ENCODE measurements around the gene RFX7. TPM values are rescaled to one million over a fixed set of nuclear protein-coding genes. Genes with fewer than 3 reads are reported as not detected.

The RFX7 gene
- total RNA-seq, 2 donors from 2014 or later, result 24.5 to 26.8 TPM

- ATAC-seq, result no peak
- DNase-seq, result no peak
- no peak overlapping the region for H3K27ac Mint-ChIP-seq
- peaks cover 3% of the 10 kb centered on the region for H3K9me3 ChIP-seq (ENCODE audit: control insufficient read depth, low read length, poor library complexity, severe bottlenecking)
- H3K36me3 Mint-ChIP-seq (ENCODE audit: low read depth), result peaks cover 7% of the 10 kb centered on the region
- no peak overlapping the region for H3K4me3 Mint-ChIP-seq
- no peaks in the 10 kb centered on the region for H3K4me1 Mint-ChIP-seq
- H3K27me3 Mint-ChIP-seq, result no peaks in the 10 kb centered on the region
Measured at GRCh38 chr15:56124391-56124790, 119.3 kb downstream of the RFX7 start.

- H3K9me3 ChIP-seq (ENCODE audit: control insufficient read depth, low read length, poor library complexity, severe bottlenecking), result no peaks in the 10 kb centered on the region
- H3K36me3 Mint-ChIP-seq (ENCODE audit: low read depth), result peaks cover 2% of the 10 kb centered on the region
- peak overlapping the region; percentile 16 for H3K27ac Mint-ChIP-seq
- DNase-seq (no peak), ATAC-seq (no peak)
- no peaks in the 10 kb centered on the region for H3K27me3 Mint-ChIP-seq
- H3K4me1 Mint-ChIP-seq, result peaks cover 12% of the 10 kb centered on the region
- H3K4me3 Mint-ChIP-seq, result no peak overlapping the region
Measured at GRCh38 chr15:56105855-56106254, 137.8 kb downstream of the RFX7 start.

- H3K27me3 Mint-ChIP-seq, result no peaks in the 10 kb centered on the region
- H3K27ac Mint-ChIP-seq, result no peak overlapping the region
- no peak for ATAC-seq
- no peaks in the 10 kb centered on the region for H3K9me3 ChIP-seq (ENCODE audit: control insufficient read depth, low read length, poor library complexity, severe bottlenecking)
- no peak overlapping the region for H3K4me3 Mint-ChIP-seq
- peaks cover 5% of the 10 kb centered on the region for H3K4me1 Mint-ChIP-seq
- no peak for DNase-seq
- peaks cover 2% of the 10 kb centered on the region for H3K36me3 Mint-ChIP-seq (ENCODE audit: low read depth)
Measured at GRCh38 chr15:56102441-56102840, 141.2 kb downstream of the RFX7 start.

GRCh38 chr15:56099311-56099710 is 144.4 kb downstream of the RFX7 start:
- no peak overlapping the region for H3K27ac Mint-ChIP-seq
- no peak overlapping the region for H3K4me3 Mint-ChIP-seq
- H3K4me1 Mint-ChIP-seq, result no peaks in the 10 kb centered on the region
- H3K27me3 Mint-ChIP-seq, result no peaks in the 10 kb centered on the region
- peaks cover 8% of the 10 kb centered on the region for H3K36me3 Mint-ChIP-seq (ENCODE audit: low read depth)
- DNase-seq (no peak), ATAC-seq (no peak)
- H3K9me3 ChIP-seq (ENCODE audit: control insufficient read depth, low read length, poor library complexity, severe bottlenecking), result no peaks in the 10 kb centered on the region

GRCh38 chr15:56098195-56098863 is 145.3 kb downstream of the RFX7 start:
- DNase-seq (no peak), ATAC-seq (no peak)
- H3K4me3 Mint-ChIP-seq, result no peak overlapping the region
- H3K27me3 Mint-ChIP-seq, result no peaks in the 10 kb centered on the region
- no peaks in the 10 kb centered on the region for H3K4me1 Mint-ChIP-seq
- no peak overlapping the region for H3K27ac Mint-ChIP-seq
- peaks cover 12% of the 10 kb centered on the region for H3K36me3 Mint-ChIP-seq (ENCODE audit: low read depth)
- H3K9me3 ChIP-seq (ENCODE audit: control insufficient read depth, low read length, poor library complexity, severe bottlenecking), result no peaks in the 10 kb centered on the region

GRCh38 chr15:56095406-56095805 is 148.3 kb downstream of the RFX7 start:
- DNase-seq, result no peak
- H3K27me3 Mint-ChIP-seq, result no peaks in the 10 kb centered on the region
- H3K4me3 Mint-ChIP-seq, result peak overlapping the region; percentile 37
- no peak for ATAC-seq
- no peaks in the 10 kb centered on the region for H3K4me1 Mint-ChIP-seq
- no peaks in the 10 kb centered on the region for H3K9me3 ChIP-seq (ENCODE audit: control insufficient read depth, low read length, poor library complexity, severe bottlenecking)
- no peak overlapping the region for H3K27ac Mint-ChIP-seq
- peaks cover 14% of the 10 kb centered on the region for H3K36me3 Mint-ChIP-seq (ENCODE audit: low read depth)

GRCh38 chr15:56094171-56094570 is 149.5 kb downstream of the RFX7 start:
- Mint-ChIP-seq H3K4me3 (no peak overlapping the region), H3K27ac (no peak overlapping the region), H3K36me3 (ENCODE audit: low read depth) (peaks cover 14% of the 10 kb centered on the region), H3K27me3 (no peaks in the 10 kb centered on the region), H3K4me1 (no peaks in the 10 kb centered on the region)
- no peak for ATAC-seq
- no peaks in the 10 kb centered on the region for H3K9me3 ChIP-seq (ENCODE audit: control insufficient read depth, low read length, poor library complexity, severe bottlenecking)
- no peak for DNase-seq

- no peak overlapping the region for H3K27ac Mint-ChIP-seq
- no peaks in the 10 kb centered on the region for H3K27me3 Mint-ChIP-seq
- H3K4me3 Mint-ChIP-seq, result no peak overlapping the region
- no peaks in the 10 kb centered on the region for H3K9me3 ChIP-seq (ENCODE audit: control insufficient read depth, low read length, poor library complexity, severe bottlenecking)
- H3K4me1 Mint-ChIP-seq, result no peaks in the 10 kb centered on the region
- ATAC-seq, result no peak
- H3K36me3 Mint-ChIP-seq (ENCODE audit: low read depth), result peaks cover 3% of the 10 kb centered on the region
- no peak for DNase-seq
Measured at GRCh38 chr15:56088389-56088788, 155.3 kb downstream of the RFX7 start.

GRCh38 chr15:56086566-56086965 is 157.1 kb downstream of the RFX7 start:
- H3K9me3 ChIP-seq (ENCODE audit: control insufficient read depth, low read length, poor library complexity, severe bottlenecking), result no peaks in the 10 kb centered on the region
- Mint-ChIP-seq H3K4me3 (no peak overlapping the region), H3K36me3 (ENCODE audit: low read depth) (no peaks in the 10 kb centered on the region), H3K27me3 (no peaks in the 10 kb centered on the region), H3K4me1 (no peaks in the 10 kb centered on the region), H3K27ac (no peak overlapping the region)
- no peak for ATAC-seq
- no peak for DNase-seq

- H3K4me1 Mint-ChIP-seq, result no peaks in the 10 kb centered on the region
Measured at GRCh38 chr15:56082263-56082761, 161.4 kb downstream of the RFX7 start.

GRCh38 chr15:56077081-56077480 is 166.6 kb downstream of the RFX7 start:
- H3K9me3 ChIP-seq (ENCODE audit: control insufficient read depth, low read length, poor library complexity, severe bottlenecking), result no peaks in the 10 kb centered on the region
- H3K4me3 Mint-ChIP-seq, result no peak overlapping the region
- ATAC-seq (no peak), DNase-seq (no peak)
- H3K27ac Mint-ChIP-seq, result no peak overlapping the region
- H3K27me3 Mint-ChIP-seq, result no peaks in the 10 kb centered on the region
- H3K4me1 Mint-ChIP-seq, result no peaks in the 10 kb centered on the region
- H3K36me3 Mint-ChIP-seq (ENCODE audit: low read depth), result no peaks in the 10 kb centered on the region

More at GRCh38 chr15:56082263-56082761, 161.4 kb downstream of the RFX7 start:
- no peaks in the 10 kb centered on the region for H3K9me3 ChIP-seq (ENCODE audit: control insufficient read depth, low read length, poor library complexity, severe bottlenecking)
- DNase-seq, result no peak
- Mint-ChIP-seq H3K36me3 (ENCODE audit: low read depth) (no peaks in the 10 kb centered on the region), H3K27me3 (no peaks in the 10 kb centered on the region), H3K27ac (no peak overlapping the region), H3K4me3 (no peak overlapping the region)
- ATAC-seq, result no peak

GRCh38 chr15:56076640-56077039 is 167.0 kb downstream of the RFX7 start:
- H3K36me3 Mint-ChIP-seq (ENCODE audit: low read depth), result no peaks in the 10 kb centered on the region
- no peak for ATAC-seq
- H3K9me3 ChIP-seq (ENCODE audit: control insufficient read depth, low read length, poor library complexity, severe bottlenecking), result no peaks in the 10 kb centered on the region
- H3K27me3 Mint-ChIP-seq, result no peaks in the 10 kb centered on the region
- H3K27ac Mint-ChIP-seq, result no peak overlapping the region
- no peak overlapping the region for H3K4me3 Mint-ChIP-seq
- no peaks in the 10 kb centered on the region for H3K4me1 Mint-ChIP-seq
- DNase-seq, result no peak

GRCh38 chr15:56074481-56075265 is 169.0 kb downstream of the RFX7 start:
- H3K9me3 ChIP-seq (ENCODE audit: control insufficient read depth, low read length, poor library complexity, severe bottlenecking), result no peaks in the 10 kb centered on the region
- Mint-ChIP-seq H3K4me3 (no peak overlapping the region), H3K27me3 (no peaks in the 10 kb centered on the region), H3K27ac (no peak overlapping the region), H3K4me1 (no peaks in the 10 kb centered on the region), H3K36me3 (ENCODE audit: low read depth) (no peaks in the 10 kb centered on the region)
- ATAC-seq (no peak), DNase-seq (no peak)

Measured in T-helper 17 cell (primary cell).